SU-DHL-6 (cell line): ENCODE results near the gene HSPA1B.
A peak's percentile ranks its signal among the peaks of the same experiment; 100 is the strongest.
"Not testable (repeated sequence)": the region's sequence is repeated elsewhere in the genome, so short reads cannot be mapped to it uniquely, and the experiment has no call there.

Experiments
- H2AFZ ChIP-seq: fragments of 200-600 bp; sonication (generic); 2 replicates; pipeline ENCODE4 v1.6.1; 2014; ENCODE audit warnings: low read depth, mild to moderate bottlenecking, moderate library complexity, mixed read lengths, antibody characterized with exemption, low read length; ENCODE audit not compliant: severe bottlenecking
- H3F3A ChIP-seq: fragments of 200-600 bp; shearing (Covaris generic); 2 replicates; pipeline ENCODE4 v1.6.0; 2016; ENCODE audit warnings: antibody characterized with exemption, mild to moderate bottlenecking; ENCODE audit not compliant: insufficient read depth
- H3K27ac ChIP-seq: fragments of 200-600 bp; sonication (generic); 2 replicates; pipeline ENCODE4 v1.5.1; 2016; ENCODE audit warnings: low read depth, mild to moderate bottlenecking, low read length, moderate library complexity, mixed read lengths
- H3K27me3 ChIP-seq: fragments of 200-600 bp; sonication (generic), shearing (Covaris generic); 2 replicates; pipeline ENCODE4 v1.6.0; 2014; ENCODE audit warnings: mild to moderate bottlenecking, low read length
- H3K36me3 ChIP-seq: fragments of 200-600 bp; sonication (generic); 2 replicates; pipeline ENCODE4 v1.6.1; 2014; ENCODE audit warnings: mild to moderate bottlenecking, low read length, mixed read lengths
- H3K4me2 ChIP-seq: fragments of 300-600, 200-600 bp; shearing (Covaris generic), sonication (generic); 2 replicates; pipeline ENCODE4 v1.6.0; 2014; ENCODE audit warnings: low read length, low read depth, mild to moderate bottlenecking; ENCODE audit not compliant: poor library complexity, severe bottlenecking
- H3K4me3 ChIP-seq: fragments of 200-600 bp; sonication (generic); 2 replicates; pipeline ENCODE4 v1.5.1; 2014; ENCODE audit warnings: antibody characterized with exemption, low read length, mild to moderate bottlenecking, mixed read lengths; ENCODE audit not compliant: insufficient read depth, poor library complexity, severe bottlenecking
- H3K79me2 ChIP-seq: fragments of 200-600 bp; sonication (generic); 2 replicates; pipeline ENCODE4 v1.6.1; 2014; ENCODE audit warnings: mild to moderate bottlenecking, low read length, moderate library complexity; ENCODE audit not compliant: insufficient read depth
- H3K9ac ChIP-seq: fragments of 200-600 bp; sonication (generic); 2 replicates; pipeline ENCODE4 v1.7.0; 2014; ENCODE audit warnings: mild to moderate bottlenecking, low read length
- H3K9me2 ChIP-seq: fragments of 200-600 bp; sonication (generic); replicated peaks from 2 replicates; pipeline ENCODE4 v1.6.1; 2014; ENCODE audit warnings: low read length; ENCODE audit not compliant: insufficient read depth
- H3K9me3 ChIP-seq: fragments of 200-600 bp; sonication (generic); 2 replicates; pipeline ENCODE4 v1.6.1; 2014; ENCODE audit warnings: low read length, mixed read lengths; ENCODE audit not compliant: insufficient read depth
- H4K20me1 ChIP-seq: fragments of 200-600 bp; sonication (generic); 2 replicates; pipeline ENCODE4 v1.6.1; 2014; ENCODE audit warnings: low read depth, mild to moderate bottlenecking, antibody characterized with exemption, low read length, moderate library complexity, mixed read lengths
- CTCF ChIP-seq: fragments of 200-600 bp; sonication (generic); IDR thresholded peaks from one replicate; pipeline ENCODE4 v1.5.1; 2017; ENCODE audit warnings: antibody characterized with exemption, mild to moderate bottlenecking, low read length, moderate library complexity; ENCODE audit not compliant: insufficient read depth, poor library complexity, severe bottlenecking
- EZH2phosphoT487 ChIP-seq: fragments of 200-600 bp; sonication (generic), shearing (Covaris generic); conservative IDR thresholded peaks from 2 replicates; pipeline ENCODE4 v1.6.1; 2018; ENCODE audit warnings: mild to moderate bottlenecking, antibody characterized with exemption, low read length, moderate library complexity, mixed read lengths

HSPA1B gene

GRCh38 chr6:31819871-31820299 lies 7.7 kb upstream of the HSPA1B start:
- H3K9me3 ChIP-seq = no peaks in the 10 kb centered on the region
- H3K9ac ChIP-seq = no peak overlapping the region
- H3K27ac ChIP-seq = no peak overlapping the region
- no peaks in the 10 kb centered on the region for H3K27me3 ChIP-seq
- no peaks in the 10 kb centered on the region for H3K36me3 ChIP-seq
- H2AFZ ChIP-seq = no peak overlapping the region
- no peaks in the 10 kb centered on the region for H3K9me2 ChIP-seq
- no peak overlapping the region for H3K4me2 ChIP-seq
- peaks cover 4% of the 10 kb centered on the region; the same call in 1 of the 2 replicates for H3F3A ChIP-seq
- H4K20me1 ChIP-seq = no peaks in the 10 kb centered on the region
- TF ChIP-seq CTCF (no peak), EZH2phosphoT487 (no peak)
- H3K79me2 ChIP-seq = no peaks in the 10 kb centered on the region
- no peak overlapping the region for H3K4me3 ChIP-seq

GRCh38 chr6:31820399-31820798 lies 7.1 kb upstream of the HSPA1B start:
- H3F3A ChIP-seq, H3K9ac ChIP-seq, H3K27me3 ChIP-seq, H3K9me3 ChIP-seq, H4K20me1 ChIP-seq, H2AFZ ChIP-seq, H3K36me3 ChIP-seq, H3K4me3 ChIP-seq, H3K9me2 ChIP-seq, H3K4me2 ChIP-seq, H3K79me2 ChIP-seq, H3K27ac ChIP-seq: not testable (repeated sequence)

- H3K9me3 ChIP-seq = no peaks in the 10 kb centered on the region
- H3K4me3 ChIP-seq = peak overlapping the region; percentile 63
- peak overlapping the region; percentile 65 for H3K9ac ChIP-seq
- no peak for TF ChIP-seq CTCF
- no peak for TF ChIP-seq EZH2phosphoT487
- H3K27me3 ChIP-seq = no peaks in the 10 kb centered on the region
- peak overlapping the region; percentile 44; the same call in 1 of the 2 replicates for H3K27ac ChIP-seq
- no peaks in the 10 kb centered on the region for H4K20me1 ChIP-seq
- H3K36me3 ChIP-seq = no peaks in the 10 kb centered on the region
- H3K9me2 ChIP-seq = no peaks in the 10 kb centered on the region
- peak overlapping the region; percentile 89 for H2AFZ ChIP-seq
- H3F3A ChIP-seq = peaks cover 4% of the 10 kb centered on the region; the same call in 1 of the 2 replicates
- no peaks in the 10 kb centered on the region for H3K79me2 ChIP-seq
- H3K4me2 ChIP-seq = peak overlapping the region; percentile 73
Observed at GRCh38 chr6:31821301-31822035, 6.1 kb upstream of the HSPA1B start.
